HepG2 (cell line): ENCODE measurements around the gene POC1B. TPM values are rescaled to one million over a fixed set of nuclear protein-coding genes. Genes with fewer than 3 reads are reported as not detected.

Experiments
- CENPT ChIP-seq: sonication (generic); formaldehyde crosslinking; IDR thresholded peaks from 2 replicates; pipeline ENCODE4 v1.8.0; 2022; ENCODE audit warnings: low read depth, mild to moderate bottlenecking, moderate library complexity, missing genetic modification reagents
- FOXM1 ChIP-seq: sonication (generic); formaldehyde crosslinking; IDR thresholded peaks from 2 replicates; pipeline ENCODE4 v1.5.0; 2020; ENCODE audit warnings: missing genetic modification reagents
- HMG20A ChIP-seq: IDR thresholded peaks from 2 replicates; pipeline ENCODE4 v1.6.1; 2016; ENCODE audit warnings: borderline replicate concordance
- HNF4A ChIP-seq: sonication (generic); formaldehyde crosslinking; IDR thresholded peaks from 2 replicates; pipeline ENCODE4 v1.4.0; 2020; ENCODE audit warnings: missing genetic modification reagents
- IKZF1 ChIP-seq: fragments of 450-650 bp; IDR thresholded peaks from 2 replicates; pipeline ENCODE4 v1.7.1; 2016
- ISX ChIP-seq: sonication (generic); formaldehyde crosslinking; conservative IDR thresholded peaks from 2 replicates; pipeline ENCODE4 v1.5.0; 2020; ENCODE audit warnings: missing genetic modification reagents
- JDP2 ChIP-seq: sonication (generic); formaldehyde crosslinking; IDR thresholded peaks from 2 replicates; pipeline ENCODE4 v1.8.1; 2022; ENCODE audit warnings: missing genetic modification reagents, borderline replicate concordance
- LBX2 ChIP-seq: sonication (generic); formaldehyde crosslinking; IDR thresholded peaks from 2 replicates; pipeline ENCODE4 v1.5.0; 2020; ENCODE audit warnings: missing genetic modification reagents, mild to moderate bottlenecking, borderline replicate concordance
- MLLT10 ChIP-seq: sonication (generic); formaldehyde crosslinking; IDR thresholded peaks from 2 replicates; pipeline ENCODE4 v1.4.0; 2020; ENCODE audit warnings: missing genetic modification reagents
- SYNCRIP ChIP-seq: fragments of 200-400 bp; formaldehyde crosslinking; IDR thresholded peaks from 2 replicates; pipeline ENCODE4 v1.6.1; 2018; ENCODE audit warnings: mild to moderate bottlenecking, low read depth, low read length; ENCODE audit not compliant: insufficient read depth
- TBP ChIP-seq: sonication (generic); formaldehyde crosslinking; IDR thresholded peaks from 2 replicates; pipeline ENCODE4 v1.5.0; 2020; ENCODE audit warnings: missing genetic modification reagents
- TOPORS ChIP-seq: sonication (generic); formaldehyde crosslinking; IDR thresholded peaks from 2 replicates; pipeline ENCODE4 v1.8.0; 2023; ENCODE audit warnings: mild to moderate bottlenecking, missing genetic modification reagents
- TRAFD1 ChIP-seq: sonication (generic); formaldehyde crosslinking; IDR thresholded peaks from 2 replicates; pipeline ENCODE4 v1.5.1; 2020; ENCODE audit warnings: missing genetic modification reagents, mild to moderate bottlenecking, borderline replicate concordance
- ZKSCAN5 ChIP-seq: sonication (generic); formaldehyde crosslinking; IDR thresholded peaks from 2 replicates; pipeline ENCODE4 v1.5.1; 2020; ENCODE audit warnings: mild to moderate bottlenecking, missing genetic modification reagents
- ZMYM2 ChIP-seq: sonication (generic); formaldehyde crosslinking; IDR thresholded peaks from 2 replicates; pipeline ENCODE4 v1.8.0; 2022; ENCODE audit warnings: mild to moderate bottlenecking, missing genetic modification reagents
- ZNF17 ChIP-seq: sonication (generic); formaldehyde crosslinking; IDR thresholded peaks from 2 replicates; pipeline ENCODE4 v1.5.0; 2020; ENCODE audit warnings: mild to moderate bottlenecking, missing genetic modification reagents
- ZNF232 ChIP-seq: sonication (generic); formaldehyde crosslinking; IDR thresholded peaks from 2 replicates; pipeline ENCODE4 v1.4.0; 2020; ENCODE audit warnings: missing genetic modification reagents, borderline replicate concordance
- ZNF343 ChIP-seq: sonication (generic); formaldehyde crosslinking; IDR thresholded peaks from 2 replicates; pipeline ENCODE4 v1.4.0; 2020; ENCODE audit warnings: mild to moderate bottlenecking, missing genetic modification reagents
- ZNF556 ChIP-seq: sonication (generic); formaldehyde crosslinking; IDR thresholded peaks from 2 replicates; pipeline ENCODE4 v1.4.0; 2020; ENCODE audit warnings: mild to moderate bottlenecking, missing genetic modification reagents, borderline replicate concordance
- ZNF558 ChIP-seq: sonication (generic); formaldehyde crosslinking; IDR thresholded peaks from 2 replicates; pipeline ENCODE4 v1.9.0; 2022; ENCODE audit warnings: mild to moderate bottlenecking, missing genetic modification reagents, borderline replicate concordance
- ZNF674 ChIP-seq: sonication (generic); formaldehyde crosslinking; IDR thresholded peaks from 2 replicates; pipeline ENCODE4 v1.5.0; 2020; ENCODE audit warnings: low read depth, mild to moderate bottlenecking, missing genetic modification reagents
- ZNF782 ChIP-seq: sonication (generic); formaldehyde crosslinking; IDR thresholded peaks from 2 replicates; pipeline ENCODE4 v1.4.0; 2020; ENCODE audit warnings: missing genetic modification reagents, mild to moderate bottlenecking, borderline replicate concordance
- polyA plus RNA-seq, 8 experiments: library from polyadenylated mRNA; depleted of rRNA in 3 of 8; stranded (reverse) in 7 of 8; unstranded in 1 of 8; fragments of >200 nt; fragmentation: Illumina TruSeq in 4 of 8; extraction: Trizol in 4 of 8; gene quantifications; 2 replicates each; pipeline versions ENCODE4 v1.2.1 to v1.2.3, GENCODE V29; 2011 to 2016; ENCODE audit warnings: low read depth in 4 of 8, missing spikeins in 1 of 8, mixed read lengths in 1 of 8; ENCODE audit not compliant: insufficient read depth in 1 of 8
- total RNA-seq, 5 experiments: library from RNA; depleted of rRNA; stranded (reverse); fragments of >200 nt; fragmentation: Illumina TruSeq; extraction: Trizol; gene quantifications; 2 replicates each; pipeline ENCODE4 v1.2.3, GENCODE V29; 2016; ENCODE audit warnings: low read depth in 1 of 5
- TF ChIP-seq, protein P1 (sequence below): sonication (generic); formaldehyde crosslinking; IDR thresholded peaks from 2 replicates; pipeline ENCODE4 v1.4.0; 2020; ENCODE audit warnings: missing genetic modification reagents
- TF ChIP-seq, protein P2 (sequence below): sonication (generic); formaldehyde crosslinking; conservative IDR thresholded peaks from 2 replicates; pipeline ENCODE4 v1.8.1; 2023; ENCODE audit warnings: missing genetic modification reagents
- TF ChIP-seq, protein P3 (sequence below): sonication (generic); formaldehyde crosslinking; conservative IDR thresholded peaks from 2 replicates; pipeline ENCODE4 v1.8.0; 2022; ENCODE audit warnings: low read depth, missing genetic modification reagents

Gene POC1B
- total and polyA plus RNA-seq, 2 of the 13 experiments (the other 11 are each of a cell fraction or from before 2014, with no cell fraction given): 9.3 to 11.0 TPM

DNA sequence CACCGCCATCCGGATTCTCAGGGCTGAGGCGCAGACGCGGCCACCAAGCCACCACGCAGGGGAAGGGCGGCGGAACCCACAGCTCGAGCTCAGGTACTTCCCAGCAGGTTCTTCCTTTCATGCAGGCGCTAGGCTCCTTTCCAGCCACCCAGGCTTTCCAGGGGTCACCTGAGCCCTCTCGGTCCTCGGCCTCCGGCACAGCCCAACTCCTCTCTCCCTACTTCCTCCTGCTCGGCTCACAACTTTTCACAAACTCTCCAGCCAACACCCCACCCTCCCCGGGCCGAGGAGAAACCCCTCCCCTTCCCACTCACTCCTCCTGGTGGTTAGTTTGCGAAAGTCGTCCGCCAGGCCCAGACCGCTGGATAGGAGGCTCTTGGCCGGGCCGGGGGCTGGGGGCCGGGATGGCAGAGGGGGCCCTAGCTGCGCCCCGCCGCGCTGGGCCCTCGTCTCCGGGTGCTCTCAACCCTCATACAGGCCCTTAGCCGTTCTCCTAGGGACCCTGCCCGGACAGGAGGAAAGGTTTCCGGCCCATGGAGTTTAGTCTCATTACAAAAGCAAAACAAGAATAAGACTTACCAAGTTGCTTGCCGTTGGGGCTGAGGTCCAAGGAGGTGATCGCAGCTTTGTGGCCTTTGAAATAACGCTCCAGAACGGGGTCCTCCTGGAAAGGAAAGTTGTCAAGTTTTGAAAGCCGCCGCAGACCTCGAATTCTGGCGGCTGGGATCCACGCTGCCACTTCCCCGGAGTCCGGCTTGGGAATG, 1.1 kb downstream of the POC1B start, which contains the start of gene GALNT4 (continued):
- no peak for TF ChIP-seq ZNF782
- TF ChIP-seq SYNCRIP: no peak
- no peak for TF ChIP-seq ZNF558 (CRISPR knock-in tag)
- TF ChIP-seq LBX2 (CRISPR knock-in tag): no peak
- TF ChIP-seq HMG20A (CRISPR knock-in tag): no peak
- no peak for TF ChIP-seq ISX
- no peak for TF ChIP-seq ZNF343 (CRISPR knock-in tag)
- TF ChIP-seq TRAFD1 (CRISPR knock-in tag): no peak
- TF ChIP-seq TBP (CRISPR knock-in tag): no peak
- no peak for TF ChIP-seq TOPORS (CRISPR knock-in tag)
- no peak for TF ChIP-seq CENPT
- 0 out of 2 replicates have a peak, but pooled peaks have one; percentile 25 for TF ChIP-seq ZNF556 (CRISPR knock-in tag)
- TF ChIP-seq ZMYM2 (CRISPR knock-in tag): 0 out of 2 replicates have a peak, but pooled peaks have one; percentile 4
- no peak for TF ChIP-seq ZNF17 (CRISPR knock-in tag)
- TF ChIP-seq, protein P1, sequence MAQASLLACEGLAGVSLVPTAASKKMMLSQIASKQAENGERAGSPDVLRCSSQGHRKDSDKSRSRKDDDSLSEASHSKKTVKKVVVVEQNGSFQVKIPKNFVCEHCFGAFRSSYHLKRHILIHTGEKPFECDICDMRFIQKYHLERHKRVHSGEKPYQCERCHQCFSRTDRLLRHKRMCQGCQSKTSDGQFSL (CRISPR knock-in tag): no peak
- no peak for TF ChIP-seq ZKSCAN5
- TF ChIP-seq, protein P2, sequence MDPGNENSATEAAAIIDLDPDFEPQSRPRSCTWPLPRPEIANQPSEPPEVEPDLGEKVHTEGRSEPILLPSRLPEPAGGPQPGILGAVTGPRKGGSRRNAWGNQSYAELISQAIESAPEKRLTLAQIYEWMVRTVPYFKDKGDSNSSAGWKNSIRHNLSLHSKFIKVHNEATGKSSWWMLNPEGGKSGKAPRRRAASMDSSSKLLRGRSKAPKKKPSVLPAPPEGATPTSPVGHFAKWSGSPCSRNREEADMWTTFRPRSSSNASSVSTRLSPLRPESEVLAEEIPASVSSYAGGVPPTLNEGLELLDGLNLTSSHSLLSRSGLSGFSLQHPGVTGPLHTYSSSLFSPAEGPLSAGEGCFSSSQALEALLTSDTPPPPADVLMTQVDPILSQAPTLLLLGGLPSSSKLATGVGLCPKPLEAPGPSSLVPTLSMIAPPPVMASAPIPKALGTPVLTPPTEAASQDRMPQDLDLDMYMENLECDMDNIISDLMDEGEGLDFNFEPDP (CRISPR knock-in tag): 0 out of 2 replicates have a peak, but pooled peaks have one; percentile 91
- no peak for TF ChIP-seq ZNF232
- no peak for TF ChIP-seq MLLT10
- TF ChIP-seq HNF4A: no peak
- TF ChIP-seq, protein P3, sequence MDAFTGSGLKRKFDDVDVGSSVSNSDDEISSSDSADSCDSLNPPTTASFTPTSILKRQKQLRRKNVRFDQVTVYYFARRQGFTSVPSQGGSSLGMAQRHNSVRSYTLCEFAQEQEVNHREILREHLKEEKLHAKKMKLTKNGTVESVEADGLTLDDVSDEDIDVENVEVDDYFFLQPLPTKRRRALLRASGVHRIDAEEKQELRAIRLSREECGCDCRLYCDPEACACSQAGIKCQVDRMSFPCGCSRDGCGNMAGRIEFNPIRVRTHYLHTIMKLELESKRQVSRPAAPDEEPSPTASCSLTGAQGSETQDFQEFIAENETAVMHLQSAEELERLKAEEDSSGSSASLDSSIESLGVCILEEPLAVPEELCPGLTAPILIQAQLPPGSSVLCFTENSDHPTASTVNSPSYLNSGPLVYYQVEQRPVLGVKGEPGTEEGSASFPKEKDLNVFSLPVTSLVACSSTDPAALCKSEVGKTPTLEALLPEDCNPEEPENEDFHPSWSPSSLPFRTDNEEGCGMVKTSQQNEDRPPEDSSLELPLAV (CRISPR knock-in tag): no peak
- no peak for TF ChIP-seq ZNF674
- no peak for TF ChIP-seq JDP2 (CRISPR knock-in tag)
- TF ChIP-seq IKZF1: no peak
- no peak for TF ChIP-seq FOXM1 (CRISPR knock-in tag)
